ENCODE measurements around the gene TCF7L2.

TCF7L2 gene

DNA sequence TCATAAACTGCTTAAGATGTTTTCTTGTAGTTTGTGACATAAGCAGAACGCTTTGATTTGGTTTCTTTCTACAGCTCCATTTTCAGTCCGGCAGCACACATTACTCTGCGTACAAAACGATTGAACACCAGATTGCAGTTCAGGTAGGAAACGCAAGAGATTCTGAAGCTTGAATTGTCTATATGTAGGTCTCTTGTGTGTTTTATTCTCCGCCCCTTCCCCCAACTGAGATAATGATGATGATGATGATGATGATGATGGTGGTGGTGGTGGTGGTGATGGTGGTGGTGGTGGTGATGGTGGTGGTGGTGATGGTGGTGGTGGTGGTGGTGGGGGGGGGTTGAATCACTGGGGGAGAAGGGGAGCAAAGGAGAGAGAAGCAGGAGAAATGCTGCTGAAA, 14.4 kb downstream of the TCF7L2 start:
- no peak for DNase-seq

DNA sequence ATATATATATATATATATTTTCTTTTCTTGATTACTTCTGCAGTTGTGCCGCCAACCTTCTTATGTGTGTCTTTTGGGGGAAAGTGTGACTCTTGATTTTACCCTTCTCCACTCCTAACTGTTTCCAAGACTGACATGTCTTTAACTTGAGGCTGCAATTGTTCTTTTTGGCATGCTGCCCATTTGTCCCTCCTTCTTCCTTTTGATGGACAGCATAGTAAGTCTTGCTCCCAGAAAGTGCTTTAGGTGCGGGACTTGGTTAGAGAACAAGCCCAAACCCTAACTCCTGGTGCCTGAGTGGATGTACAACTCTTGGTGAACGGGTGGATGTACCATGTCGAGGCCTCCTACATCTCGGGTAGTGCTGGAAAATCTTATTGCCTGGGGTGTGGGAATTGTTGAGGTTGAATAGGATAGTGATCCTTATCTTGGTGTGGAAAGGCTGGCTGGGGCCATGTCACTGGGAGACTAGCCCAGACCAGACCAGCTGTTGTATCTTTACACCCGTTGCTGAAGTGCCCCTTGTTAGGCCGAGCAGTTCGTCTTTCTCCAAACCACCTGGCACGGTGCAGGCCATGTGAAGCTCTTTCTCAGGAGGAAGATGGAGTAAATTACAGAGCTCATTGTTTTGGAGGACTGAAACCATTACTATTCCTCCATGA, 16.3 kb downstream of the TCF7L2 start:
- no peak for DNase-seq

- no peak for DNase-seq
Observed at GRCh38 chr10:112967200-112967599, 17.2 kb downstream of the TCF7L2 start.

DNA sequence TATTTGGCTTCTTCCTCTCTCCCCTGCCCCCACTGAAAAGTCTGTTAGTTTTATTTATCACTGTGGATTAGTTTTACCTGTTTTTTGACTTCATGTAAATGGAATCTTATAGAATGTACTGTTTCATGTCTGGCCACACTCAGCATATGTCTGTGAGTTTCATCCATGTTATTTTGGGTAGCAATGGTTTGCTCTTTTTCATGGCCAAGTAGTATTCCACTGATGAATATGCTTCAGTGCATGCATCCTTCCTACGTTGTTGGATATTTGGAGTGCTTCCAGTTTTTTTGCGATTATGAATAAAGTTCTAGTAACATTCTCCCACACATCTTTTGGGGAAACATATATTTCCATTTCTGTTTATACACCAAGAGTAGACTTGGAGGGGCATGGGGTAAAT, 19.1 kb downstream of the TCF7L2 start:
- no peak for DNase-seq

- no peak for DNase-seq
Observed at GRCh38 chr10:112969542-112969941, 19.5 kb downstream of the TCF7L2 start.

GRCh38 chr10:112970021-112970420, 20.0 kb downstream of the TCF7L2 start:
- DNase-seq = no peak

DNA sequence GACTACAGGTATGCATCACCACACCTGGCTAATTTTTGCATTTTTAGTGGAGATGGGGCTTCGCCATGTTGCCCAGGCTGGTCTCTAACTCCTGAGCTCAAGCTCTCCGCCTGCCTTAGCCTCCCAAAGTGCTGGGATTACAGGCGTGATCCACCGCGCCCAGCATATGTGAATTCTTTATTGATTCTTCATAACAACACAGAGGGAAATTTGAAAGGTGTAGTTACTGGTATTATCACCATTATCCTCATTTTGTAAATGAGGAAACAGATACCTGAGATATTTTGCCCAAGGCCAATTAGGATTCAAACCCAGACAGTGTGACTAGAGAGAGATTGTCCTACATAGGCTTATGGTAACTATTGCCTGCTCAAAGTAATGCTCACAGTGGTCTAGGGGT, 22.6 kb downstream of the TCF7L2 start:
- no peak for DNase-seq

GRCh38 chr10:112973046-112973445, 23.0 kb downstream of the TCF7L2 start:
- DNase-seq = no peak

- no peak for DNase-seq
Observed at GRCh38 chr10:112973805-112974204, 23.8 kb downstream of the TCF7L2 start.

DNA sequence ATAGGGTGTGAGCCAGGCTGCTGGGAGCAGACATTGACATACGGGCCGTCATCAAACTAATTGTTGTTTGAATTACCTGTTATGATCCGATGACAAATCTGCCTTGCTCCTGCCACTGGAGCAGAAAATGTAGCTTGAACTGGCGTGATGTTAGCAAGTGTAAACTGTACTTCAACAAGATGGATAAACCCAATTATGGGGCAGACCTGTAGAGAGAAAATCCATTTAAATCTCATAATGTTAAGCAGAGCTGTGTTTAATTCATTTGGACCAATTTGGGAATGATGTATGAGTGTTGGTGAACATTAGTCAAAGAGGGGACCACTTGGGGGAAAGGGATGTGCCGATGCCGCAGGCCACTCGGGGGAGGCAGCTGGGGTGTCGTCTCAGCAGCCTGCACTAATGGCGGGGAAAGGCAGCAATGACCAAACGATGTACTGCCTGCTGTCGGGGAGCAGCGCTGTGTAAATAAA, 27.4 kb downstream of the TCF7L2 start:
- DNase-seq = no peak

GRCh38 chr10:112979927-112980326, 29.9 kb downstream of the TCF7L2 start:
- DNase-seq = no peak

GRCh38 chr10:112980937-112981336, 30.9 kb downstream of the TCF7L2 start:
- DNase-seq = no peak

- no peak for DNase-seq
Observed at GRCh38 chr10:112981553-112981952, 31.5 kb downstream of the TCF7L2 start.

DNA sequence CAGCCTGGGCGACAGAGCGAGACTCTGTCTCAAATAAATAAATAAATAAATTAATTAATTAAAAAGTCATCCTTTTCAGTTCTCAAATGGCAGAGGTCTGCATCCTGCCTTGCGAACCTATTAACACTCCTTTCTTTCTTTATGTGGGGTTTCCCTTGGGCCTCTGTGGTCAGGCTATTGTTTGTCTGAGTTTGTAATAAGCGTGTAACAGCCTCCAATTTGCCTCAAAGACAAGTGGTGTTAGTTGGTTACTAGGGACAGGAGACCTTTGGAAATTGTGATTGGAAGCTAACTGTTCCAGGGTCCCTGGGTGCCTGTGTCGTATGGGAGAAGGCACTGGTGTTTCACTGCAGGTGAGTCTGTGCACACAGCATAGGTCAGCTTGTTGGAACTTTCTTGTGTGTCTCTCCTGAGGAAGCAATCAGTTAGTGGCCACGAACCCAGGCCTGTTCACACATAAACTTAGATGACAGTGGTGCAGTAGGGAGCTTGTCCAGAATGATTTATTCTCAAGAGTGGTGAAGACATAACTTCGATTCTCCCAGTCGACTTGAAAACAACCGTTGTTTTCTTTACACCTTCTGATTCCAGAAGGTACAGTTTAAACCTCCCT, 33.5 kb downstream of the TCF7L2 start:
- no peak for DNase-seq

- DNase-seq = no peak
Observed at GRCh38 chr10:112984756-112985155, 34.7 kb downstream of the TCF7L2 start.

- no peak for DNase-seq
Observed at GRCh38 chr10:112985690-112986543, 35.9 kb downstream of the TCF7L2 start.

DNA sequence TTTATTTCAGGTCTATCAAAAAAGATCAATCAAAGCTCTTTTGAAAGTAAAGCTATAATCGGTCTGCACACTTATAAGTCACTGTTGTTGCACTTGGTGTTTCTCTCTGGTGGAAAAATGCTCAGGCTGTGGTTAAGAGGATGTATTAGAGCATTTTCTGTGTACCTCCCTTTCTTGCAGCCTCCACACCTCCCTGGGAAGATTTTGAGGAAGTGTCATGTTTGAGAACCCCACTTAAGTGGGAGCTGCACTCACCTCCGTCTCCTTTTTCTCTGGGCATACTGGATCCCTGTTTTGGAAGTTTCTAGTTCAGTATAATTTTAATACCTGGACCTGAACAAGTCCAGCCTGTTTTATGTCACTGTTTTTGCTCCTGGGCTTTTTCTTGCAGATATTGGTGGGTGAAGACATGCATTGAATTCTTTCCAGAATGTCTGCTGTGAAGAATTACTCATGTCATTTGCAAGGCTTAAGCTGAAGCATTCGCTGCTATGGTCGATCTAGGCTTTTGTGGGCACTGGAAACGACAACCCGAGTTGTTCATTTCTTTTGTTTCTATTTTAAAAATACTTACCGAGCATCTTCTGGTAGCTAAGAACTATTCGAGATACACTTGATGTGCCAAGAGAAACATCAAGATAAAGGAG, 36.6 kb downstream of the TCF7L2 start:
- DNase-seq = no peak

GRCh38 chr10:112988839-112989406, 38.9 kb downstream of the TCF7L2 start:
- no peak for DNase-seq

- no peak for DNase-seq
Observed at GRCh38 chr10:112989826-112990225, 39.8 kb downstream of the TCF7L2 start.

- no peak for DNase-seq
Observed at GRCh38 chr10:112990271-112990670, 40.2 kb downstream of the TCF7L2 start.

DNA sequence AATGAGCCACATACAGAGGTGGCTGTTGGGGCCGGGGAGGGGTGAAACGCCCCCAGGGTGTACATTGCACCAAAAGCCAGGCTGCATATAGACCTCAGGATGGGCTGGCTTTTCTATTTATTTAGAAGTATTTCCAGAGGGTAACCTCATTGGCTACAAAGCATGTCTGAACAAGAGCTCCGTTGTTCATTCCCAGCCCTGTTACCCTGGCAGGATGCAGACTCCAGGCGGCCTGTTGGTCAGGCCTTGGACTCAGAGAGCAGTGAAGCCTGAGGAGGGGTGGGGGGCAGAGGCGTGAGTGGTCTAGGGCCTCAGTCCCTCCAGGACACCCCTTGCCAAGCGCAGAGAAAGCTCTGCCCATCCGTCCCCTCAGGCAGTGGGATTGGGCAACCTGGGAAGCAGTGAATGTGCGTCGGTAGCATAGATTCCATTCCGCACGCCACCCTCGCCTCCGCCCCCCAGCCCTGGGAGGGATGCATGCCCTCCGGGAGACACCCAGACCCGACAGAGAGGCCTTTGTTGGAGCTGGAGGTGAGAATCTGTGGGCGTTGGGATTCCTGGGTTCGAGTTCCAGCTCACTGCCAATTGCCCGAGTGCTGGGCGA, 41.9 kb downstream of the TCF7L2 start:
- no peak for DNase-seq

DNA sequence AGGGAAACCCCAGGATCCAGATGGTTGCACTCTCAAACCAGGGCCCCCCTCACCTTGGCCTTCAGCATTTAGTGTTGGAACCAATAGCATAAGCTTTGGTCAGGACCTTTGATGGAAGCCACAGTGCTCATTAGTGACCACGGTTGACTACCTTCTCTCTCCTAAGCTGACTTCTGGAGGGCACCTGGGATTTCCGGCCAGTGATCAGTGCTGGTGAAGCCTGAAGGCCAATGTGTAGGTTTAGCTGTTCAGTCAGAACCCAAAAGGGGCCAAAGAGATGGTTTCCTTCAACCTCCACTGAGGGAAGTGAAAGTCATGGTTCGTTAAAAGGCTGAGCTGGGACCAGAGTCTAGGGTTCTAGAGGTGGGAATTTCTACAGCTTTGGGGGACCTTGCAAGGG, 46.4 kb downstream of the TCF7L2 start:
- no peak for DNase-seq
